Stimulated activated CD4-positive, alpha-beta T cell treated with anti-CD3 and anti-CD28 coated beads, TNF-alpha, amount 100 ng/mL, for 4 hours (primary cell): Measurements from ENCODE around the gene LRIT1.
A peak's percentile ranks its signal among the peaks of the same experiment; 100 is the strongest.

Experiments used
- DNase-seq, 3 experiments: peaks; one replicate each; pipeline ENCODE4 v3.0.0-alpha.2; 2020; ENCODE audit warnings: low read depth in 3 of 3

Gene LRIT1

DNA sequence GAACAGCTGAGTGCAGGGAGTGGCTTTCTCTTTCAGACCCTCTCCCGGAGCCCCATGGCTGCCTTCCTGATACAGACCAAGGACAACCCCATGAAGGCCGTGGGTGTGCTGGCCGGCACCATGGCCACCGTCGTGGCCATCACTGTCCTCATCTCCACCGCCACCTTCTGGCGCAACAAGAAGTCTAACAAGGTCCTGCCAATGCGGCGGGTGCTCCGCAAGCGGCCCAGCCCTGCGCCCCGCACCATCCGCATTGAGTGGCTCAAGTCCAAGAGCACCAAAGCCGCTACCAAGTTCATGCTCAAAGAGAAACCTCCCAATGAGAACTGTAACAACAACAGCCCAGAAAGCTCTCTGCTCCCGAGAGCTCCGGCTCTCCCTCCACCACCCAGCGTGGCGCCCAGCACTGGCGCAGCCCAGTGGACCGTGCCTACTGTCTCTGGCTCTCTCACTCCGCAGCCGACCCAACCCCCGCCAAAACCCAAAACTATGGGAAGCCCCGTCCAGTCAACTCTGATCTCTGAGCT, 27.2 kb downstream of the LRIT1 start:
- DNase-seq: no peak

DNA sequence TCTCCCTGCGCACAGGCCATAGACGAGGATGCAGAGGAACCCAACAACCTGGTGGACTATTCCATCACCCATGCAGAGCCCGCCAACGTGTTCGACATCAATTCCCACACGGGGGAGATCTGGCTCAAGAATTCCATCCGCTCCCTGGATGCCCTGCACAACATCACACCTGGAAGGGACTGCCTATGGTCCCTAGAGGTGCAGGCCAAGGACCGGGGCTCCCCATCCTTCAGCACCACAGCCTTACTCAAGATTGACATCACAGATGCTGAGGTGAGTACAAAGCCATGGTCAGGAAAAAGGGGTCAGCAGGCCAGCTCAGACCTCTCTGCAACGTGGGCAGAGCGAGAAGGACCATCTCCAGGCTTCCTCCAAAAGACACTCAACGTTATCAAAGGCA, 28.3 kb downstream of the LRIT1 start:
- no peak for DNase-seq

DNA sequence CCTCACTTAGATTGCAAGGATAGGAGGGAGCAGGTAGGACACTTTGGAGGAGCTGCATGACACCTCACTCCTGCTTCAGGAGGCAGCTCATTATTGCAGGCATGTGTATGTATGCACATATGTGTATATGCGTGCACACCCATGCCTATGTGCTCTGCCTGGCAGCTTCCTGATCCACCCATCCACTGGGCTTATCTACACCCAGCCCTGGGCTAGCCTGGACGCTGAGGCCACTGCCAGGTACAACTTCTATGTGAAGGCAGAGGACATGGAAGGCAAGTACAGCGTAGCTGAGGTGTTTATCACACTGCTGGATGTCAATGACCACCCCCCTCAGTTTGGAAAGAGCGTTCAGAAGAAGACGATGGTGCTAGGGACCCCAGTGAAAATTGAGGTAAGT, 29.3 kb downstream of the LRIT1 start:
- no peak for DNase-seq

DNA sequence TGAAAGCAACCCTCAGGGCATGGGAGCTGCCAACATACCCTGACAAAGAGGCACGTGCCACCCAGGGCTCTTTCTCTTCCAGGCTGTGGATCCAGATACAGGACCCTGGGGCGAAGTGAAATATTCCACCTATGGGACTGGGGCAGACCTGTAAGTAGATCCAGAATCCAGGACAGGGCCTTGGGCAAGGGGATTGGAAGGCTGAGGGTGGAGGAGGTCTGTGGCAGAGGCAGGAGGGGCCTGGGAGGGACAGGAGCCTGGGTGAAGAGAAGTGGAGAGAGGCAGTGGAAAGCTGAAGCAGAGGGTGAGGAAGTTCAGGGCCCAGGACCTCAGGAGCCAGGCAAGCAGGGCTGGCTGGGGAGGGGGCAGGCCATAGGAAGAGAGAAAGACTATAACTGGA, 29.8 kb downstream of the LRIT1 start:
- DNase-seq: no peak

DNA sequence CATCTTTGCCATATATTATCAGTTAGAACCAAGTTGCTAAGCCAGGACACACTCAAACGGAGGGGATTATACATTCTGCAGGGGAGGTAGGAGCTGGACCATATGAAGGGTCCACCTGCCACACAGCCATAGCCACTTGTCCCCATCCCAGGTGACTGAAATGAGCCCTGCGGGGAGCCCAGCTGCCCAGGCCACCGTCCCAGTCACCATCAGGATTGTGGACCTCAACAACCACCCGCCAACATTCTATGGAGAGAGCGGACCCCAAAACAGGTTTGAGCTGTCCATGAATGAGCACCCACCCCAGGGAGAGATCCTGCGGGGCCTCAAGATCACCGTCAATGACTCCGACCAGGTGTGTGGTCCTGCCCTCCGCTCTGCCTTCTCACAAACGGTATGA, 33.3 kb downstream of the LRIT1 start:
- DNase-seq: no peak

DNA sequence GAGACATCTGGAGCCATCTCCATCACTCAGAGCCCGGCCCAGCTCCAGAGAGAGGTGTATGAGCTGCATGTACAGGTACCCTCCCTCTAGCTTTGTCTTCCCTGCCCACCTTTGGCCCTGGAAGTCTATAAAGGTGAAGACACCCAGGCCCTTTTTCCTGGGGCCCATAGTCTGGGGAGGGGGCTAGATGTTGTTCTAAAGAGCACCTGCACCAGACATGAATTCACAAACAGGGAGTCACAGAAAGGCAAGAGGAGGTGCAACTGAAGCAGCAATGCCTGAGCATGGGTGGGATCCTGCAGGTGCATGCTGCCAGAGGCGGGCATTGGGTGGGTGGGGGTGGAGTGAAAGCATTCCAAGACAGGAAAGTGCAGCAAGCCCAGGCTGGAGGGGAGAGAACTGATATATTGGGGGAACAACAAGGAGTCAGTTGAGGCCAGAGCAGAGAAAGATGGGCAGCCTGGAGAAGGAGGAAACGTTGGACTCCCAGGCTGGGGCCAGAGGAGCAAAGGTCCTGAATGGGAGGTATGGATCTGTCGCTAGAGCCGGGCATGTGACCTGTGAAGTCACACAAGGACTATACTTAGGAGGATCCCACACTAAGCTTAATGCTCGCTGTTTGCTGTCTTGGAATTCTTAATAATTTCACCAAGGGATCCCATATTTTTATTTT, 35.4 kb downstream of the LRIT1 start:
- DNase-seq: no peak

DNA sequence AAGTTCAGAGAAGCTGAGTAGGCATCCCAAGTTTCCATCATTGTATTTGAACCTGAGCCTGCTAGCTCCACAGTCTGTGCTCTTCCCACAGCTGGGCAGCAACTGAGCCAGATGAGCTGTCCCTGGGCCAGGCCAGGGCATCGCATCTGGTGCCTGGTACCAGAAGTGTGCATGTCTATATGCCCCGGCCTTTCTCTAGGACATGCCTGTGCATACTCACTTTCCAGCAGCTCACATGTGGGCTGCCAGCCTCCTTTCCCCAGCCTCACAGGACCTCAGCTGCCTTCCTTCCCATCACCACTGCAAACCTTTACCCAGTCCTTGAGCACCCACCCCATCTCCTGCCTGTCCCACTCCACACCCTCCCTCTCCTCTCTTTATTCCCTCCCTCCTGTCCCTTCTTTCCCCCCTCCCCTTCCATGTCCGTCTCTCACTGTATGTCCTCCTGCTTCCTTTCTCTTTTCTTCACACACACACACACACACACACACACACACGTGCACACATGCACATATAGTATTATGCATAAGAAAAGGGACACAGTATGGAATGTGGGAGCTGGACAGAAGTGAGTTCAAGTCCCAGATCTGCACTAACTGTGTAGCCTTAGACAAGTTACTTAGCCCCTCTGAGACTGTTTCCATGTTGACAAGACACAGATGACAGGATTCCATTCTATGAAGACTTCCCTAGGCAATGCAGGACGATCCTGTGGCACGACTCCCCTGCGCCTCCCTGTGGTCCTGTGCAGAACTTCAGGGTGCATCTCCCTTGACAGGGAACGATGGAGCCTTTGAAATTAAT, 36.1 kb downstream of the LRIT1 start:
- peak; percentile 22 to 26 (median 25) for DNase-seq

DNA sequence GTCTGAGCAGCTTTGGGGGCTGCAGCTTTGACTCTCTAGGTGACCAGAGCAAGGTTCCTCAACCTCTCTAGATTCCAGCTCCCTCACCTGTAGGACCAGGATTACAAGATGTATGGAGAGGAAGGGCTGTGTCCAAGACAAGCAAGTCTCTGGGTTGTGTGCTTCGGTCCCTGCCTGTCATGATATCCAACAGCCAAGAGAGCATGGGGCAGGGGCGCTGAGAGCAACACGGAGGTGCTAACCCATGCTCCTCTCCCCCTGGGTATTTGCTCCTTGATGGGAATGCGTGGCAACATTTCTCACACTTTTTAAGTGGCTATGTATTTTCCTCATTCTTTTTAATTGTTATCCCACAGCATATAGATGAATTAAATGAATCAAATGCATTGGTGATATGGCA, 36.7 kb downstream of the LRIT1 start:
- no peak for DNase-seq

DNA sequence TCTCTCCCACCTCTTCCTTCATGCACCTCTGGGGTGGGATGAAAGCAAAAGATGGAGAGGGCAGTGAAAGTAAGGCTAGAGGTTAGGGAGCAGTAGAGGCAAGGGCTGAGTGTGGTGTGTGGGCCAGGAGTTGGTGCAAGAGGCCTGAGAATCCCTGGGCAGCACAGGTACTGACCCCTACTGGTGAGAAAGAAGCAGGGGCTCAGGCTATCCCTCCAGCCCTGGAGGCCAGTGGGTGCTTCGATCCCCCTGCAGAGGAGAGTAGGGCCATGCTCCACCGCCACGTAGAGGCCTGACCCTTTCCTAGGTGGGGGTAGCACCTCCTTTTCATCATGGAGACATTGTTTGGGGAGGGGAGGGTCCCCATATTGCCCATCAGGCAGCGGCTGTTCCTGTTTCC, 37.2 kb downstream of the LRIT1 start:
- no peak for DNase-seq

DNA sequence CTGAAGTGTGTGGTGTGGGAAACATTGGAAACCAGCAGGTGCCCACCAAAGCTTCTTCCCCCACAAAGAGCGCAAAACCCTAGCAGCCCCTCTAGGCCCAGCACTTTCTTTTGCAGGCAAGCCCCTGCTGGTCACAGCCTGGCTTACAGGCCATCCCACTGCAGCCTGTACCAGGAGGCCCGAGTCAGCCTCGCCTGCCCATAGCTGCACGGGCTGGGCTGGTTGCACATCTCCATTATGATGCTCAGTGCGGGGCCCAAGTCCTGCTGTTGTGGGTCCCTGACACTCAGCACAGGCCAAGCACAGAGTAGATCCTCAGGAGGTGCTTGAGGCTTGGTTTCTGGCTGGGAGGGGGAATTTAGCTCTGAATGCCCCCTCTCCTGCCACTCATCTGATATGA, 39.0 kb downstream of the LRIT1 start:
- no peak for DNase-seq

DNA sequence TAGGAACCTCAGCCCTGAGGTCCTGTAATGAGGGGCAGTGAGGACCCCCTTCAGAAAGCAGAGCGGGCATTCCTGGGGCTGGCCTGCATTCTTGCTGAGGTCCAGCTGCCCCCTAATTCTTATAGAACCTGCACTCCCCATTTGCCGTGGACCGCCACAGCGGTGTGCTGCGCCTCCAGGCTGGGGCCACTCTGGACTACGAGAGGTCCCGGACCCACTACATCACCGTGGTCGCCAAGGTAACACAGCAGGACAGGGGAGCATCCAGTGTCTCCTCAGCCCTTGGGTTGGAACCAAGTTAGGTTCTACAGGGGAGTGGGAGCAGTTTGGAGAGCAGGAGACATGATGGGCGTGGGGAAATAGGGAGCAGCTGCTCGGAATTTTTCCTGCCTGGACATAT, 39.7 kb downstream of the LRIT1 start:
- DNase-seq: no peak

DNA sequence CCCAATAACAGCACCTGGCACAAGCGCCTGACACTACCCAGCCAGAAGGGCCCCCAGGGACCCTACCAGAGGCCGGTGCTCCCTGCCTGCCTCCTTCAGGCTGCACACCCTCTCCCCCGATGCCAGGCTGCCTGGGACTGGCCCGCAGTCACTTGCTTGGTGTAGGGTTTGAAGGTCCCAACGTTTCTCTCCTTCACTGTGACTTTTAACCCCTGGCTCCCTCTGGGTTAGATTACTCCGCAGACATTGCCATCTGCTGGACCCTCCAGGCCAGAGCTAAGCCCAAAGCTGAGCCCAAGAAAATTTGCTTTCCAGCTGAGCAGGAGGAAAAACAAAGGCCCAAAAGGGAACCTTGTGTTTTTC, 40.1 kb downstream of the LRIT1 start:
- DNase-seq: no peak

DNA sequence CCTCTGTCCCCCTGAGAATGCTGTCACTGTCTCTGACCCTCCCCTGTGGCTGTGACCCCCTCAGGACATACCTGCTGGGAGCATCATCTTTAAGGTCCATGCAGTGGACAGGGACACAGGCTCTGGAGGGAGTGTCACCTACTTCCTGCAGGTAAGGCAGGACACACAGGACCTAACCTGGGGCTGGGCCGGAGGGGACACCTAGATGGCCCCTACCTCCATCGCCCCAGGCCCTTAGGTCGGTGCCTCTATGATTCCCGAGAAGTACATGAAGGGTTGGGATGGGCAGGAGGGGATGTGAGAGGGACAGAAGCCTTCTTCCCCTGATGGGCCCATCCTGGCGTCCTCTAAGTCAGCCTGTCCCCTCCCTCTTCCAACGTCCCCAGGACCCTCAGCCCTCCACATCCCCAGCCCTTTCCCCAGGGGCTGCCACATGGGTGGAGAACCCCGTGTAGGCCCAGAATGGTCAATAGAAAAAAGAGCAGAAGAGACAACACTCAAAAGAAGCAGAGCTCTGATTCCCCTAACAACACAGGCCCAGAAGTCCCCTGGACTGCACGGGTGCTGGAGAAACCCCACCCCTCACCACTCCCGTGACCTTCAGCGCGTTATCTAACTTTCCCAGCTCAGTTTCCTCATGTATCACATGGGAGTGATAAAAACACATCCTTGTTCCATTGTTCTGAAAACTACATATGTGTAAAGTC, 40.7 kb downstream of the LRIT1 start:
- no peak for DNase-seq

DNA sequence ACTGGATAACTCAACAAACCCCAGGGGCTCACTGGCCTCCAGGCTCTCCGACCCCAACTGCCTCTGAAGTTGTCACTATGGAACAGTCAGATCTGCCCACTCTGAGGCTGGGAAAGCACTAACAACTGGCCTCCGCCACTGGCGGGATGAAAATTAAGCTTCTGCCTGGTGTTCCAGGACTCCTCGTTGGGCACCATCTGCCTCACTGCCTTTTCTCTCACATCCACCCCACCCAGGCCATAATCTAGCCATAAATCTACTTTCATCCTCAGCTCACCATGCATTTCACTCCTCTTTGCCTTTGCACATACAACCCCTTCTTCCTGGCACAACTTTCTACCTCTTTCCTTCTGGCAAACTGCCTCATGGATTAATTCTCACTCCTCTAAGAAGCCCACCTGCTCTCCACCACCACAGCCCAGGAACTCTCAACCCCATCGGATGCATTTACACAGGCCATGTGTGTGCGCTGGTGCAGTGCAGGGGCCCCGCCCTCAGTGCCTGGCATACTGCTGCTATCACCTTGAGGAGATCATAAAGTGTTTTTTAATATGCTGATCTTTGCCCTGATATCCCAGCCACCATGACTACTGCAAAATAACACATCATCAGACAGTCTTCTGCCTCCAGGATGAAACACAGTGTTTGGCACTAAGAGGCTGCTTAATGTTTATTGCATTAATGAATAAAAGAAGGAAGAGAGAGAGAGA, 43.0 kb downstream of the LRIT1 start:
- no peak for DNase-seq

DNA sequence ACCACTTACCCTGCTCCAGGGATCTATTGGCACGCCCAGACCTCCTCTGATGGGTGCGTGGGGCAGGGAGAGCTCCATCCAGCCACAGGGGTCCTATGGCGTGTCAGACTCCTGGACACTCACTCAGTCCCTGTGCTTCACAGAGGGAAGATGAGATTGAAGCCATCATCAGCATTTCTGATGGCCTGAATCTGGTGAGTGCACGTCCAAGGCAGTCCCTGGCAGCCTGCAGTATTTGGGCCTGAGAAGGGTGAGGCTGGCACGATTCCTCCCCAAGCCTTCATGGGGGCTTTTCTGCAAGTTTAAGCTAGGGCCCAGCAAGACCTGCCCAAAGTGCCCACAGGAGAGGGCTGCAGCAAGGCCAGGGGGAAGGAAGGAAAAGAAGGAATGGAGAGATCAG, 43.7 kb downstream of the LRIT1 start:
- DNase-seq: no peak

DNA sequence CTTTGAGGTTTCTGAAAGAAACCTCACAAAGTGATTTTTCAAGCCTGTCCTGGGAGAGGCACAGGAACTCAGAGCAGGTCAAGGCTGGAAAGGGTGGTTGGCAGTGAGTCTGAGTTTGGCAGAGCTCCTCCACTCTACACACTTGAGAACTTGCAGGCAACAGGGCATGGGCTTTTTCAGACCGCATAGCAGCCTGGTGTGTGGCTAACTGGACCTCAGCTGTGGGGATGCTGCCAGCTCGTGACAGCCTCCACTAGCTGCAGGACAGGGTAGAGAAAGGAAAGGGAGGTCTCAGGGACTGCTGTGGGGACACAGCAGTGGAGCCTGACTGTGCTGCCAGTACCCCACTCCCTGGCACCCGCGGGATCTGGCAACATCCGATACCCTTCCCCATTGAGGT, 44.4 kb downstream of the LRIT1 start:
- DNase-seq: no peak

DNA sequence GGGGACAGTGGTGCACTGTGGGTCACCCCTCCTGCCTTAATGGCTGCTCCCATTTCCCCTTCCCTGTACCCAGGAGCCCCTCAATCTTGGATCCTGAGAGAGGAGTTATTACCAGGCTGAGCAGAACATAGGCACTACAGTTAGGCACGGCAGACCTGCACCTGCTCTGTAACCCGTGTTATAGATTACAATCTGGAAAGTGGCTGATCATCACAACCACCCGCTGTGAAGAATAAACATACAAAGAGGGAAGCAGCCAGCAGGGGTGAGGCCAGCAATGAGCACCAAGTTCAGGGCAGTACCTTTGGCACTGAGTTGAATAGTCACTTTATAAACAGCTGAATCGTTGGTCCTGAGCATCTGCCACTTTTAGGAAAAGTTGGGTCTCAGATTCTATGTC, 45.3 kb downstream of the LRIT1 start:
- no peak for DNase-seq

DNA sequence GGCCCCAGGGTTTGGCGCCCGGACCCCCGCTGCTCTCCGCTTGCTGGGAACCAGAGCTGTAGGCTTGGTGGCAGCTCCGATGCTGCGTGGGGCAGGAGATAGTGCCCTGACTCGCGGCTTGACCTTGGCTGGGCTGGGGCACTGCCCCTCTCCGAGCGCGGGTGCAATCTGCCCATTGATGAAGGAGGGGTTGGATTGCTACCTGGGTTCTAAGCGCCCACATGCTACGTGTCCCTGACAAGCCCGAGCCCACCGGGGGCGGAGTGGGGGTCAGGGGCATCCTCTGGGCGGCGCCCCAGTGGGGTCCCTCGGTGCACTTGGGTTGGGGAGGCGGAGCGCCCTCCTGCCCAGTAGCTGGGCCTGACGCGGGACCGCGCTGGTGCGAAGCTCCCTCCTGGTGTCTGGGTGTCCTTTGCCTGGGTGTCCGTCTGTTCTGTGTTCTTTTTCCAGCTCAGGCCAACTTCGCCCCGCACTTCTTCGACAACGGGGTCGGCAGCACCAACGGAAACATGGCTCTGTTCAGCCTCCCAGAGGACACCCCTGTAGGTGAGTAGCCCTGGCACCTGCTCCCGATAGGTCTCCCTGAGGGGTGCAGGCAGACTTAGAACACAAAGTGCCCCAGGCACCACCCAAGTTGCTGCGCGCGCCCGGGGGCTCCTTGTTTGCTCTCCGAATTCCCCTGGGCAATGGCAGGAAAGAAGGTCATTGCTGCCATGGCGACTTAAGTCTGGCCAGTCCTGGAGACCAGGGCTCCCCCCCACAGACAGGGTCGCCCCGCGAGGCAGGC, 46.1 kb downstream of the LRIT1 start:
- no peak for DNase-seq

DNA sequence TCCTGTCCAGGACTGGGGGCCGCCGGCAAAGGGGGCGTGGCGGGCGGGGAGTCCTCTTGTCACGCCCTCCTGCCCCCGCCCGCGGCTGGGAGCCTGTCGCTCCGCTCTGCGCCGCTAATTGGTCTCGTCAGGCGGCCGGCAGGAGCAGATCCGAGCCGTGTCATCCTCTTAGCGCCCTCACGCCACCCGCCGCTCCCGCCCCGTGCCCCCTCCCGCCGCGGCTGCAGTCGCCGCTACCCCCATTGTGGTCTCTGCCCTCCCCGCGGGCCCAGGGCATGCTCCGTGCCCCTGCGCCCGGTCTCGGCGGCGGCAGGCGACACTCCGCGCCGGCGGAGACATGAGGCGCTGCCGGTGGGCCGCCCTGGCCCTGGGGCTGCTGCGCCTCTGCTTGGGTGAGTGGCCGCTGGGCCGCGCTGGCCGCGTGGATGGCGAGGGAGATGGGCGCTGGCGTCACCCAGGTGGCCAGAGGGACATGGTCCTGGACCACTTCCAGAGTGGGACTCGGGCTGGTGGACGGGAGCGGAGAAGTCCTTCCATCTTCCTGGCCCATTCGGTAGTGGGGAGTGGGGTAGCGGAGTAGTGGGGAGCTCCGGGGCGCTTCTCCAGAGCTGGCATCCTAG, 46.8 kb downstream of the LRIT1 start, which contains the start of gene CDHR1:
Gene CDHR1, plus strand, starts transcription at position 114 of the 620 bp plus-strand sequence. Its CDS starts 224 bp downstream, at position 338.
- DNase-seq: peak in 2 of 3 experiments; percentile 9 to 18

DNA sequence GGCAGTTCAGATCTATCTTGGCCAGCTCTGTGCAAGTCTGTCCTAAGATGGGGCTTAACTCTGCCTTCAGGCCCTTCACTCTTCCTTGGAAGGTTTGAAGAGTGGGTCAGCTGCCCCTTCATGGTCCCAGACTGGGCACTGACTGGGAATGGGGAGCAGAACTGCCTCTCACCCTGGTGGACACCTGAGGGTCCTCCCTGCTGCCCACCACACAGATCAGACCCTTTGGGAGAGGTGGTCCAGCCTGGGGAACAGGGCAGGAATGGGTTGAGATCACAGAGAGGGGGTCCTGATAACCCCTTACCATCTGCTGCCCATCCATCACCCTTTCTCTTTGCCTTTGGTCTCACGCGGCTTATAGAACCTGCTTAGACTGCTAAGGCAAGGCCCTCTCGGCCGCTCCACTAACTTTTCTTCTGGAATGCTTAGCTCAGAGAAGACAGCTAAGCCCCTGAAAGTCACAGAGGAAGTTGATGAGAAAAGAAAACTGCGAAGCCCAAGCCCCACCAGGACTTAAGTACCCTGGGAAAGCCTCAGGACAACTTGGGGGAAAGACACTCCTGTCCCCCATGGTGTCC, 47.4 kb downstream of the LRIT1 start:
- DNase-seq: no peak
